SK-N-SH (cell line): Measurements from ENCODE around the gene DDR1.

Experiments
- EP300 ChIP-seq, 2 experiments: IDR thresholded peaks; 2 replicates each; pipeline versions ENCODE4 v1.4.0 to v1.6.1; 2012; ENCODE audit warnings: borderline replicate concordance in 1 of 2, low read depth in 1 of 2, low read length in 1 of 2
- EZH2phosphoT487 ChIP-seq: fragments of 200-600 bp; sonication (generic); IDR thresholded peaks from 2 replicates; pipeline ENCODE4 v1.6.1; 2017; ENCODE audit warnings: low read depth, mixed run types, mild to moderate bottlenecking, antibody characterized with exemption, moderate library complexity, borderline replicate concordance
- MXI1 ChIP-seq: IDR thresholded peaks from 2 replicates; pipeline ENCODE4 v1.6.1; 2012; ENCODE audit warnings: mild to moderate bottlenecking, low read depth, low read length, improper control_type of control experiment
- RAD21 ChIP-seq: IDR thresholded peaks from 2 replicates; pipeline ENCODE4 v1.6.1; 2012; ENCODE audit warnings: mild to moderate bottlenecking, low read length
- RFX5 ChIP-seq: IDR thresholded peaks from 2 replicates; pipeline ENCODE4 v1.6.1; 2012; ENCODE audit warnings: mild to moderate bottlenecking, improper control_type of control experiment, low read length
- SIN3A ChIP-seq: IDR thresholded peaks from 2 replicates; pipeline ENCODE4 v1.6.1; 2012; ENCODE audit warnings: low read depth, mild to moderate bottlenecking, low read length, moderate library complexity, borderline replicate concordance
- TAF1 ChIP-seq: IDR thresholded peaks from 2 replicates; pipeline ENCODE4 v1.6.1; 2012; ENCODE audit warnings: low read depth, mild to moderate bottlenecking, low read length, moderate library complexity, borderline replicate concordance
- TCF12 ChIP-seq: IDR thresholded peaks from 2 replicates; pipeline ENCODE4 v1.4.0; 2012
- YY1 ChIP-seq: IDR thresholded peaks from 2 replicates; pipeline ENCODE4 v1.4.0; 2012; ENCODE audit warnings: low read depth, mild to moderate bottlenecking
- TF ChIP-seq, protein P1 (sequence below): fragments of 200-600 bp; sonication (generic); IDR thresholded peaks from 2 replicates; pipeline ENCODE4 v1.6.1; 2017; ENCODE audit warnings: antibody characterized with exemption, mild to moderate bottlenecking, moderate library complexity
- TF ChIP-seq, protein P2 (sequence below): fragments of 150-350 bp; IDR thresholded peaks from 2 replicates; pipeline ENCODE4 v1.6.1; 2017; ENCODE audit warnings: antibody characterized with exemption, low read length, low read depth, borderline replicate concordance
- TF ChIP-seq, protein P3 (sequence below): IDR thresholded peaks from 2 replicates; pipeline ENCODE4 v1.6.1; 2012; ENCODE audit warnings: mild to moderate bottlenecking, low read depth, low read length, moderate library complexity
- TF ChIP-seq, protein P4 (sequence below): IDR thresholded peaks from 2 replicates; pipeline ENCODE4 v1.4.0; 2012; ENCODE audit warnings: low read depth, borderline replicate concordance
- TF ChIP-seq, protein P5 (sequence below): fragments of 150-350 bp; IDR thresholded peaks from 2 replicates; pipeline ENCODE4 v1.6.1; 2016; ENCODE audit warnings: mild to moderate bottlenecking, low read depth, low read length

DNA sequence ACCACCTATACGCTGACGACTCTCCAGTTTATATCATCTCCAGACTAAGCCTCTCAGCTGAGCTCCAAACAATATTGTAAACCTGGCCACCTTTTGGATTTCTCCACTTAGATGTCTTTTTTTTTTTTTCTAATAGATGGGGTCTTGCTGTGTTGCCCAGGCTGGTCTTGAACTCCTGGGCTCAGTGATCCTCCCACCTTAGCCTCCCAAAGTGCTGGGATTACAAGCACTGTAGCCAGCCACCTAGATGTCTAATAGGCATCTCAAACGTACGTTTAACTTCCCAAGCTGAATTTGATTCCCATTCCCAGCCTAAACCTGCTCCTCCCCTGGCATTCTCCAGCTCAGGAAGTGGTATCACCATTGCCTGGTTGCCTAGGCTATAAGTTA lies 5.2 kb downstream of the DDR1 start:
- TF ChIP-seq TCF12 (no peak), RFX5 (no peak), EZH2phosphoT487 (no peak), RAD21 (no peak), EP300 (IDR thresholded peaks at IDR 0.05; ENCODE audit: borderline replicate concordance in 1 of 2, low read depth in 1 of 2, low read length in 1 of 2) (no peak), MXI1 (no peak), TAF1 (no peak), YY1 (no peak), SIN3A (no peak)
- TF ChIP-seq, protein P1, sequence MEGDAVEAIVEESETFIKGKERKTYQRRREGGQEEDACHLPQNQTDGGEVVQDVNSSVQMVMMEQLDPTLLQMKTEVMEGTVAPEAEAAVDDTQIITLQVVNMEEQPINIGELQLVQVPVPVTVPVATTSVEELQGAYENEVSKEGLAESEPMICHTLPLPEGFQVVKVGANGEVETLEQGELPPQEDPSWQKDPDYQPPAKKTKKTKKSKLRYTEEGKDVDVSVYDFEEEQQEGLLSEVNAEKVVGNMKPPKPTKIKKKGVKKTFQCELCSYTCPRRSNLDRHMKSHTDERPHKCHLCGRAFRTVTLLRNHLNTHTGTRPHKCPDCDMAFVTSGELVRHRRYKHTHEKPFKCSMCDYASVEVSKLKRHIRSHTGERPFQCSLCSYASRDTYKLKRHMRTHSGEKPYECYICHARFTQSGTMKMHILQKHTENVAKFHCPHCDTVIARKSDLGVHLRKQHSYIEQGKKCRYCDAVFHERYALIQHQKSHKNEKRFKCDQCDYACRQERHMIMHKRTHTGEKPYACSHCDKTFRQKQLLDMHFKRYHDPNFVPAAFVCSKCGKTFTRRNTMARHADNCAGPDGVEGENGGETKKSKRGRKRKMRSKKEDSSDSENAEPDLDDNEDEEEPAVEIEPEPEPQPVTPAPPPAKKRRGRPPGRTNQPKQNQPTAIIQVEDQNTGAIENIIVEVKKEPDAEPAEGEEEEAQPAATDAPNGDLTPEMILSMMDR: no peak
- TF ChIP-seq, protein P2, sequence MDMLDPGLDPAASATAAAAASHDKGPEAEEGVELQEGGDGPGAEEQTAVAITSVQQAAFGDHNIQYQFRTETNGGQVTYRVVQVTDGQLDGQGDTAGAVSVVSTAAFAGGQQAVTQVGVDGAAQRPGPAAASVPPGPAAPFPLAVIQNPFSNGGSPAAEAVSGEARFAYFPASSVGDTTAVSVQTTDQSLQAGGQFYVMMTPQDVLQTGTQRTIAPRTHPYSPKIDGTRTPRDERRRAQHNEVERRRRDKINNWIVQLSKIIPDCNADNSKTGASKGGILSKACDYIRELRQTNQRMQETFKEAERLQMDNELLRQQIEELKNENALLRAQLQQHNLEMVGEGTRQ: no peak
- TF ChIP-seq, protein P3, sequence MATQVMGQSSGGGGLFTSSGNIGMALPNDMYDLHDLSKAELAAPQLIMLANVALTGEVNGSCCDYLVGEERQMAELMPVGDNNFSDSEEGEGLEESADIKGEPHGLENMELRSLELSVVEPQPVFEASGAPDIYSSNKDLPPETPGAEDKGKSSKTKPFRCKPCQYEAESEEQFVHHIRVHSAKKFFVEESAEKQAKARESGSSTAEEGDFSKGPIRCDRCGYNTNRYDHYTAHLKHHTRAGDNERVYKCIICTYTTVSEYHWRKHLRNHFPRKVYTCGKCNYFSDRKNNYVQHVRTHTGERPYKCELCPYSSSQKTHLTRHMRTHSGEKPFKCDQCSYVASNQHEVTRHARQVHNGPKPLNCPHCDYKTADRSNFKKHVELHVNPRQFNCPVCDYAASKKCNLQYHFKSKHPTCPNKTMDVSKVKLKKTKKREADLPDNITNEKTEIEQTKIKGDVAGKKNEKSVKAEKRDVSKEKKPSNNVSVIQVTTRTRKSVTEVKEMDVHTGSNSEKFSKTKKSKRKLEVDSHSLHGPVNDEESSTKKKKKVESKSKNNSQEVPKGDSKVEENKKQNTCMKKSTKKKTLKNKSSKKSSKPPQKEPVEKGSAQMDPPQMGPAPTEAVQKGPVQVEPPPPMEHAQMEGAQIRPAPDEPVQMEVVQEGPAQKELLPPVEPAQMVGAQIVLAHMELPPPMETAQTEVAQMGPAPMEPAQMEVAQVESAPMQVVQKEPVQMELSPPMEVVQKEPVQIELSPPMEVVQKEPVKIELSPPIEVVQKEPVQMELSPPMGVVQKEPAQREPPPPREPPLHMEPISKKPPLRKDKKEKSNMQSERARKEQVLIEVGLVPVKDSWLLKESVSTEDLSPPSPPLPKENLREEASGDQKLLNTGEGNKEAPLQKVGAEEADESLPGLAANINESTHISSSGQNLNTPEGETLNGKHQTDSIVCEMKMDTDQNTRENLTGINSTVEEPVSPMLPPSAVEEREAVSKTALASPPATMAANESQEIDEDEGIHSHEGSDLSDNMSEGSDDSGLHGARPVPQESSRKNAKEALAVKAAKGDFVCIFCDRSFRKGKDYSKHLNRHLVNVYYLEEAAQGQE: no peak
- TF ChIP-seq, protein P4, sequence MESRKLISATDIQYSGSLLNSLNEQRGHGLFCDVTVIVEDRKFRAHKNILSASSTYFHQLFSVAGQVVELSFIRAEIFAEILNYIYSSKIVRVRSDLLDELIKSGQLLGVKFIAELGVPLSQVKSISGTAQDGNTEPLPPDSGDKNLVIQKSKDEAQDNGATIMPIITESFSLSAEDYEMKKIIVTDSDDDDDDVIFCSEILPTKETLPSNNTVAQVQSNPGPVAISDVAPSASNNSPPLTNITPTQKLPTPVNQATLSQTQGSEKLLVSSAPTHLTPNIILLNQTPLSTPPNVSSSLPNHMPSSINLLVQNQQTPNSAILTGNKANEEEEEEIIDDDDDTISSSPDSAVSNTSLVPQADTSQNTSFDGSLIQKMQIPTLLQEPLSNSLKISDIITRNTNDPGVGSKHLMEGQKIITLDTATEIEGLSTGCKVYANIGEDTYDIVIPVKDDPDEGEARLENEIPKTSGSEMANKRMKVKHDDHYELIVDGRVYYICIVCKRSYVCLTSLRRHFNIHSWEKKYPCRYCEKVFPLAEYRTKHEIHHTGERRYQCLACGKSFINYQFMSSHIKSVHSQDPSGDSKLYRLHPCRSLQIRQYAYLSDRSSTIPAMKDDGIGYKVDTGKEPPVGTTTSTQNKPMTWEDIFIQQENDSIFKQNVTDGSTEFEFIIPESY: no peak
- TF ChIP-seq, protein P5, sequence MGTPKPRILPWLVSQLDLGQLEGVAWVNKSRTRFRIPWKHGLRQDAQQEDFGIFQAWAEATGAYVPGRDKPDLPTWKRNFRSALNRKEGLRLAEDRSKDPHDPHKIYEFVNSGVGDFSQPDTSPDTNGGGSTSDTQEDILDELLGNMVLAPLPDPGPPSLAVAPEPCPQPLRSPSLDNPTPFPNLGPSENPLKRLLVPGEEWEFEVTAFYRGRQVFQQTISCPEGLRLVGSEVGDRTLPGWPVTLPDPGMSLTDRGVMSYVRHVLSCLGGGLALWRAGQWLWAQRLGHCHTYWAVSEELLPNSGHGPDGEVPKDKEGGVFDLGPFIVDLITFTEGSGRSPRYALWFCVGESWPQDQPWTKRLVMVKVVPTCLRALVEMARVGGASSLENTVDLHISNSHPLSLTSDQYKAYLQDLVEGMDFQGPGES: no peak
